HG03575 (cell line): Measurements from ENCODE around the gene C4orf50.
"Not testable (repeated sequence)": the region's sequence is repeated elsewhere in the genome, so short reads cannot be mapped to it uniquely, and the experiment has no call there.

Experiments
- ATAC-seq: cut with Tn5 transposase; IDR thresholded peaks from one replicate; pipeline ENCODE4 v1.9.1; 2021; ENCODE audit not compliant: unreplicated experiment, insufficient number of reproducible peaks, low FRiP score; ENCODE audit errors: extremely low read depth

Gene C4orf50

DNA sequence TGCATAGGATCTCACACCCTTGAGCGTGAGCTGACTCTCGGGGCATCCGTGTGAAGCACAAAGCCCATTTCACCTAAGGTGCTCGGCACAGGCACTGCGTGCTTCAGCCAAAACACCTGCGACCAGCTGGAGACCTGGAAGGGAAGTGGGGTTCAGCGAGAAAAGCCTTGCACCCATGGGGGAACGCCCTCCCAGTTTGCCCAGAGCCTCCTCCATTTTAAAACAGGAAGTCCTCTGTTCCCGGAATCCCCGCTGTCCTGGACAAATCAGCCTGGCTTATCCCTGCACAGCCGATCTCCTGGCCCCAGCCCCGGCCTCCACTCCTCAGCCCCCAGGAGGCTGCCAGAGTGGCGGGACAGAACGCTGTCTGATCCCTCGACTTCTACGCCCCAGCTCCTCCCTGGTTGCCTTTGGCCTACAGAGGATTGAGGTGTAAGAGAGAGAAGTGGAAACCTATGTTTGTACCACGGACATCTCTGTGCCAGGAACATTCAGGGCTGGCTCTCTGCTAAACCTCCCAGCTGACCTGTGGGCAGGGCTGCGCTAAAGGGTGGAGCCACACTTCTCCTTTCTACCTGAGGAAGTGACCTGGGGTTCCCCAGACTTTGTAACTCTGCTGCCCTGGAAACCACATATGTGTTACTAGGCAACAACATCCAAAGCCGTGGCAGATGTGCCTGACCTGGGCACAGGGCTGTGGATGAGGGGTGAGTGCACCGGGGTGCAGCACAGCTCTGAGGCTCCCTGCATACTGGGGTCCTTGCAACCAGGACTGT, 3.8 kb upstream of the C4orf50 start:
- ATAC-seq = no peak

GRCh38 chr4:6020613-6021012, 2.4 kb upstream of the C4orf50 start:
- ATAC-seq = no peak

DNA sequence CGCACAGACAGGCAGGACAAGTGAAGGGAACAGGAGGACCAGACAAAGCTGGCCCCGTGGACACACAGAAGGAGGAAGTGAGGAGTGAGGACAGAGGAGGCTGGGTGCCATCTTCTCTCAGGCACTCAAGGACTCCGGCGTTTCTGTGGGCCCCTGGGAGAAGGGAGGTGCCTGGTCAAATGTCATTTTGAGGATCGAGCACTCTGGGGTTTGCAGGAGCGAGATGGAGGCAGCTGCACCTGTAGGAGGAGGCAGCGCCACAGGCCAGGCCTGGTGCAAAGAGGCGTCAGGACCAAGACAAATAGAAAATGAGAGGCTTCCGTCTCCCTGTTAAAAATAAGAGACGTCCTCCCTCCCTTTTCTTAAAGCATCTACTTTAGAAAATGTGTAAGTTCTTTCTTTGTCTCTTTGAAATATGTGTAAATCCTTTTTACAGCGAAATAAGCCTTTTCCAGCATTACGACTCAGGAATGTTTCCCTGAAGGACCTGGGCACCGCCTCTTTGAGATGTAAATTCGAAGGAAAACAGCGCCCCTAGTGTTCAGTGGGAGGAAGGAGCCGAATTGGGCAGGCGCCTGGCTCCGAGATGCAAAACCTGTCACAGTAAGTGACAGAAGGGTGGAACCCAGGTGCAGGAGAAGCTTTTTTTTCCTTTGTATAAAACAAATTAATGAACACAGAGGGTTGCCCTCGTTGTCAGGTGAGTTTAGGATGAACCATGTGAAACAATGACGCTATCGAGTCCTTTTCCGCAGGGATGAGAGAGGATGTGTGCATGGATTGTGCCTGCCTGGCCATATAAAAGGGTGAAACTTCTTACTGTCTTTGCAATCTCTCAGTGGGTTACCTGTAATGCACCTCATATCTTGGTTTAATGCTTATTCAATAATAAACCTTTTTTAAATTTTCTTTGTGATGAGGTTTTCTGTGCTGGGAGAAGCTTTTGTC, 1.4 kb upstream of the C4orf50 start:
- ATAC-seq = no peak

- no peak for ATAC-seq
Observed at GRCh38 chr4:6017800-6018199, 431 bp downstream of the C4orf50 start.

DNA sequence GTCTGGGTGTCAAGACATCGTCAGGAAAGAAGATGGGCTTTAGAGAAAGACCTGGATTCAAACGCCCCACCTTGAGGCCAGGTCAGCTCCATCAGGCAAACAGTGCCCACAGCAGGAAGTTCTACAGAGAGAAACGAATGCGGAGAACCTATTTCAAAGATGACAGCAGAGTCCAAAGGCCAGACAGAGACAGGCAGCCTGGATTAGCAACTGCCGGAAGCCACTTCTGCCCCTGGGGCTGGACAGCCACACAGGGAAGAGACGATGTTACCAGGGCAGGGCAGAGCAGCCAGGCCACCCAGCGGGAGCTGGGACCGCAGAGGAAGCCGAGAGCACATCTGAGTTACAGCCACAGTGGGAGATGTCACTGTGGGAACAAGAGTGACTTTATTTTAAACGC, 1.2 kb downstream of the C4orf50 start:
- no peak for ATAC-seq

DNA sequence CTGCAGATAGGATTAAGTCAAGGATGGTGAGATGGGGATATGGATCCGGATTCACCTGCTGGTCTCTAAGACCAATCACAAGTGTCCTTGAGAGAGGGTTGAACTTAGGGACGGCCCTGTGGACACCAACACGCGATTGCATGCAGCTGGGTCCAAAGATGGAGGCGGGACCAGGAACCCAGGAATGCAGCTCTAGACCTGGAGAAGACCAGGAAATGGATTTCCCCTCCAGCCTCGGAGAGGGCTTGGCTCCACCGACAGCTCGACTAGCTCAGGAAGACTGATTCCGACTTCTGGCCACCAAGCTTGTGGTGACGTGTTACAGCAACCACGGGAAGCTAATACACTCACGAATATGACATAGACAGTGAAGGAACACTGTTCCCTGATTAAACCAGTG, 4.7 kb downstream of the C4orf50 start:
- no peak for ATAC-seq

GRCh38 chr4:6012200-6012599, 6.0 kb downstream of the C4orf50 start:
- ATAC-seq = no peak

DNA sequence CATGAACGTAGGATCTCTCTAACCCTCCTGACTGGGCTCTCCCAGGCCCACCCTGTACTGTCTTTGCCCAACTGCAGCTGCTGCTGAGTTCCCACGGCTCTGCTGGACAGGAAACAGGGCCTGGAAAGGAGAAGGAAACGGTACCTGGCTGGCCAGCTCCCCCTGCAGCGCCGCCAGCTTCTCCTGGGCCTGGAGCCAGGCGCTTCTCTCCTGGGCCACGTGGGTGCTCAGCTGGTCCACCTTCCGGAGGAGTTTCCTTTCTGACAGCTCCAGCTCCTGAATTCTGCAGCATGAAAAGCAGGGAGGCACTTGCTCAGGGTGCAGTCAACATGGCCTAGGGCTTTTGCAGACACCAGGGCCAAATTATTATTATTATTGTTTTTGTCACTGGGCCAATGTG, 6.5 kb downstream of the C4orf50 start:
- no peak for ATAC-seq

GRCh38 chr4:6011271-6011671, 7.0 kb downstream of the C4orf50 start:
- no peak for ATAC-seq

- no peak for ATAC-seq
Observed at GRCh38 chr4:6010789-6011188, 7.4 kb downstream of the C4orf50 start.

GRCh38 chr4:6009452-6009851, 8.8 kb downstream of the C4orf50 start:
- ATAC-seq = no peak

DNA sequence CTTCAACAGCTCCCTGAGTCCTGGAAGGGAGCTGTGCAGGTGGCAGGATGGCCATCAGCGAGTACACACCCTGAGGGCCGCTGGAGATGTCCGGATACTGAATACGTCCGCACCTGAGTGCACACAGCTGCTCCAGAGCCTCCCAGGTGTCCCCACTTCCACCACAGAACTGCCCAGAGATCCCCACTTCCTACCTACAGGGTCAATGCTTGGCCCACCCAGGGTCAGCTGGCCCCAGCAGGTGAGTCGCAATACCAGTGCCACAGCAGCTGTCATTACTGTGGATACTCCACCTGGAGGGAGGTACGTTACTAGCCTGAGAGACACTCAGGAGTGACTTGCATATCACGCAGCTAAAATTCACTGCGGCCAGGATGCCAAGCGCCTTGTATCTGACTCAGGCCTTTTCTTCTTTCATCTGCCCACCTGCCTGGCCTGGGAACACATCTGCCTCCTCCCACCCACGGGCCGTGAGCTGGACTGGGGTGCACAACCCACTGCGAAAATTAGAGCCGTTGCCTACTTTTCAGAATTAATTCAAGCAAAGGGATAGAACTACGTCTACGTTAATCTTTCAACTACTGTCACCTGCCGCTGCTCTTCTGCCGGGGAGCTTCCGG, 9.4 kb downstream of the C4orf50 start:
- no peak for ATAC-seq

DNA sequence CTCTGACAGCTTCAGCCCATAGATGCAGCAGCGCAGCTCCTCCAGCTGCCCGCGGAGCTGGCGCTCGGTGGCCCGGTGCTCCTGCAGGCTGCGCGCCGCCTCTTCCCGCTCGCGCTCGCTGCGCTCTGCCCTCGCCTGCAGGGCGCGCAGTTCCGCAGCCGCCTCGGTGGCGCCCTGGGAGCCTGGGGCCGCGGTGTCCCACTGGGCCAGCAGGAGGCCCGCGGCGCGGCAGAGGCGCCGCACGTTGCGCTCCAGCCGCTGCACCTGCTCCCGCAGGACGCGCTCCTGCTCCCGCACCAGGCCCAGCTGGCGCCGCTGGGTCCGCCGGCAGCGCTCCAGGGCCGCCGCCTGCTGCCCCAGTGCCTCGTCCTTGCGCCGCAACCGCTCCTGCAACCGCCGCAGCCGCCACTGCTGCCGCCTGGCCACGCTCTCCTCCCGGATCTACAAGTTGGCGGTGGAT, 10.1 kb downstream of the C4orf50 start:
- no peak for ATAC-seq

DNA sequence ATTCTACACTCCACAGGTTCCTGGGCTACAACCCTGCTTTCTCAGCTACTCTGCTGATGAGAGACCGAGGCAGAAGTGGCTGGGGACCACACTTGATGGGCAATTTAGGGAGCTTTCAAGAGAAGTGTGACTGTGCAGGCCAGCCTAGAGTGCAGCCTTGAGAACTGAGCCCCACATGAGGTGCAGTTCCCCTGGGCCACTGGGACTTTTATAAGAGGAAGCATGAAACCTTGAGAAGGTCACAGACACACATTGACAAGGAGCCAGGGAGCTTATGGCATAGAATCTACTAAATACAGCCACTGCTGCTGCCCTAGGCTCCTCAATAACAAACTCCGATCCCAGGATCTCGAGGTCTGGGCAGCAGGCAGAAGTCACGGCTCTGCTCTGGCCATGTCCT, 13.1 kb downstream of the C4orf50 start:
- ATAC-seq = no peak

- ATAC-seq = not testable (repeated sequence)
Observed at GRCh38 chr4:6003485-6003884, 14.7 kb downstream of the C4orf50 start.

DNA sequence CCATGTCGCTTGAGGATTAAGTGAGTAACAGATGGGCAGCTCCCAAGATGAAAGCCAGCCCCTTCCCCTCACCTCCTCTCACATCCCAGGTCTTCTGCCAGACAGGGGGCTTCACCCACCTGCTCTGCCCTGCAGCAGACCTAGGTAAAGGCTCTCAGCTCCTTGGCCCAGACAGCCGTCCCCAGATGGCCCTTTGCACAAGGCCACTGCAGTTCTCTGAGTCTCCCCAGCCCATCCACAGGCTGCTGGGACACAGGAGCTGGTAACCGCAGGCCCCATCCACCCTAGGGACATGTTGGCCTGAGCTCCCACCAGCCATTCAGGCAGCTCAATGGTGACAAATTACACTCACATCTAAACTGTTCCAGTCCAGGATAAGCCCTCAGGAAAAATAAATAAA, 15.3 kb downstream of the C4orf50 start:
- ATAC-seq = no peak

DNA sequence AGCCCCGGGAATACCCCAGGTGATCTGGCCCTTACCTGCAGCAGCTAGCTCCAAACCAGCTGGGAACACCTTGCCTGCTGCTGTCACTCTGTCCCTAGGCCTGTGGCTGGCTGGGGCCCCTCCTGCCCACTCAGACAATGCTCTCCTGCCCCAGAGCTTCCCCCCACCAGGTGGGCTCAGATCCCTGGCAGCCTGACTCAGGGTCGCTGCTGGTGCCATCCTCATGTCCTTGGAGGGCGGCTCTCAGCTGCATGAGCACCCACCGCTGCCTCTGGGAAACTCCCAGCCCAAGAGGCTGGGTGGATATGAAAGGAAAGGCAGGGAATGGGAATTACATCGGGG, 15.8 kb downstream of the C4orf50 start:
- no peak for ATAC-seq

- no peak for ATAC-seq
Observed at GRCh38 chr4:6001680-6002491, 16.3 kb downstream of the C4orf50 start.

DNA sequence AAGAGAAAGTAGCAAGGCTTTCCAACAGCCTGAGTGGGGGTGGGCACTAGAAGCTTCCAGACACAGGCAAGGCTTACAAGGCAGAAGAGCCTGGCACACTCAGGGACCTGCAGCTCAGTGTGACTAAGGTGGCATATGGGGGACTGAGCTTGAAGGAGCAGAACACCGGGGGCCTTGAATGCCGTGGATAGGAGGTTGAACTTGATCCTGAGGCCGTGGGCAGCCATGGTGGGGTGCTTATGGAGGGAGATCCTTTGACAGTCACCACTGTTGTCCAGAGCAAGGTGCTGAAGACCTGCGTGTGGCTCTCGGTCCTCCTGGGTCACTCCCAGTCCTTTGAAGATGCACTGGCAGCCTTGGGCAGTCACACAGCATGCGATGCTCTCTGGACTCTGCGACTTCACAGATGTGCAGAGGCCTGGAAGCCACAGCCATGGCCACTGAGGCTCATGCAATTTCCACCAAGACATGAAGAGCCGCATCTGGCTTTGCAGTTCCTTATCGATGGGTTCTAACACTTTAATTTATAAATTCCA, 18.3 kb downstream of the C4orf50 start:
- ATAC-seq = no peak
